ENCODE data around the gene SMIM41. TPM values are rescaled to one million over a fixed set of nuclear protein-coding genes. Genes with fewer than 3 reads are reported as not detected.
A peak's percentile ranks its signal among the peaks of the same experiment; 100 is the strongest.

SMIM41 gene
- total RNA-seq, 1 donor from 2014 or later, result 0.46 TPM

DNA sequence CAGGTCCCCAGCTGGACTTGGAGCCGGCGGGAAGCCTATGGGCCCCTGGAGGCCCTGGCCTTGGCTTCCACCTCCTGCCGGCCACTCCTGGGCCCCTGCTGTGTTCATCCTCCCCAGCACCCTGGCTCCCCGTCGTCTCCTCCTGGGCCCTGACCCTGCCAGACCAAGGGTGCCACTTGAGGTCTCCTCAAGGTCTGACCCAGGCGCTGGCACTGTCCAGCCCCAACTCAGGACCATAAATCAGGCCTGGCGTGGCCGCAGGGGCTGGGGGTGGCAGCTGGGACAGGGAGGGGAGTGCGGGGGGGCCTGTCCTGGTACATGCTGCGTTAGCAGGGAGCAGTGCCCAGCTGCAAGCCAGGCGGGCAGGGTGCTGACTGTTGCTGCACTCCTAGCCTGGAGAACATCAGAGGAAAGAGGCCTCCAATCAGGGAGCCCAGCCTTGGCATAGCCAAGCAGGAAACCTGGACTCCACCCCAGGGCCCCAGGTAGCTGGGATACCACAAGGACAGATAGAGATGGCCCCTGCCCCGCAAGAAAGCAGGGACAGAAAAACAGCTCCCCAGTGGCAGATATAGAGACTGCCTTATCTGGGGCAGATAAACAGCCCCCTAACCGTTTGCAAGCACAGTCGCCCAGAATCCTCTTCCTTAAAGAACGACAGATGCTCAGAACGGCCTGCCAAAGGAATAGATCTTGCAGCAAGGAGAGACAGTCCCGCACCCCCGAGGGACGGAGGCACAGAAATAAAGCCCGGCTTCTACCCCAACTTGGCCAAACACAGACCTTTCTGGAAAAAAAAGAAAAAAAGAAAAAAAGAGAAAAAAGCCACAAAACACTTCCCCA is 16.2 kb upstream of the SMIM41 start:
- no peak for DNase-seq (ENCODE audit: low spot score)

GRCh38 chr12:52063981-52064649 is 15.4 kb upstream of the SMIM41 start:
- no peak for DNase-seq (ENCODE audit: low spot score)

GRCh38 chr12:52066346-52067080 is 13.0 kb upstream of the SMIM41 start:
- DNase-seq (ENCODE audit: low spot score), result no peak

DNA sequence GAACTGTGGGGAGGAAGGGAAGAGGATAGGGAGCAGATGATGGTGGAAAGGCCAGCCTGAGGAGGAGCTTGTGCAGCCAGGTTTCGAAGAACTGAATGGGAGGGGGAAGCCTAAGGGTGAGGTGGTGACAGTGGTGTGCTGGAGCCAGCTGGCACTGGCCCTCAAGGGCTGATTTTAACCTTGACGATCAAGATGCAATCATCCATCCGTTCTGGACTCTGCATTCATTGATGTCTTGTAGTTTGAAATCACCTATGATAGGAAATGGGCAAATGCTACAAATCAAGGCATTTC is 12.5 kb upstream of the SMIM41 start:
- no peak for DNase-seq (ENCODE audit: low spot score)

DNA sequence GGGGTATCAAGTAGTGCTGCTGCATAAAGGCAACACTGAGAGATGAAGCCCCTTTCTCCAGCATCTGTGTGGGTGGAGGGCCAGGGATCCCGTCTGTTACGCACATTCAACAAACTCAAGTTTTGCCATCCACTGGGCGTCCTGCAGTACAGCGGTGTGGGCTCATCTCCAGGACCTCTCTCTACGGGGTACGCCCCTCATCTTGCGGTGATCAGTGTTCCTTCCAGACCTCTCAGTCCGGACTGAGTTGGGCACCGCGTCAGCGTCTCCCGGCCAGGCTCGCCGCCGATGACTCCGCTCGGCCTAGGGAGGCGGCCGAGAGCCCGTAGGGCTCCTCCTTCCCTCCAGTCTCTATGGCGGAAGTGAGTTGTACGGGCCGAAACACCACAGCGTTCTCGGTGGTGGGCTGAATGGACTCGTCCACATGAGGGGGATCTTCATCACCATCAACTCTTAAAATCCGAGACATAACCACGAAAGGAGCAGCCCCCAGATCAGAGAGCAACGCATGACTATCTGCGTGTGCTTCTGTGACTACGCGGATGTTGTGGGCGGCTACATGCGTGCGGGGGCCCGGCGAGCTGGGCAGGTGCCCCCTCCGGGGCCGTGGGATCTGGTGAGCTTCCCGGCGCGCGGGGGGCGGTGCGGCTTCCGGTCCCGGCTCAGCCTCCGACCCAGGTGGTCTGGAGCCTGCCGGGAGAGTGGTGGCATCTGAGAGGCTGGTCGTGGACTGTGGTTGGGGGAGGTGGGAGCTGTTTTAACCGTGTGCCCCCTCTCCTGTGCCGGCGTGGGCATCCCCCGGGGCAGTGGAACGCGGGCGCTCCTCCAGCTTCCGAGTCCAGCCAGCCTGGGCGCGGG is 9.9 kb upstream of the SMIM41 start, which contains the start of gene ATG101:
TSS of gene ATG101 (plus strand) at position 652 of the 858 bp plus-strand sequence. CDS start 3,673 bp downstream, outside the sequence.
- peak; percentile 91 for DNase-seq (ENCODE audit: low spot score)

DNA sequence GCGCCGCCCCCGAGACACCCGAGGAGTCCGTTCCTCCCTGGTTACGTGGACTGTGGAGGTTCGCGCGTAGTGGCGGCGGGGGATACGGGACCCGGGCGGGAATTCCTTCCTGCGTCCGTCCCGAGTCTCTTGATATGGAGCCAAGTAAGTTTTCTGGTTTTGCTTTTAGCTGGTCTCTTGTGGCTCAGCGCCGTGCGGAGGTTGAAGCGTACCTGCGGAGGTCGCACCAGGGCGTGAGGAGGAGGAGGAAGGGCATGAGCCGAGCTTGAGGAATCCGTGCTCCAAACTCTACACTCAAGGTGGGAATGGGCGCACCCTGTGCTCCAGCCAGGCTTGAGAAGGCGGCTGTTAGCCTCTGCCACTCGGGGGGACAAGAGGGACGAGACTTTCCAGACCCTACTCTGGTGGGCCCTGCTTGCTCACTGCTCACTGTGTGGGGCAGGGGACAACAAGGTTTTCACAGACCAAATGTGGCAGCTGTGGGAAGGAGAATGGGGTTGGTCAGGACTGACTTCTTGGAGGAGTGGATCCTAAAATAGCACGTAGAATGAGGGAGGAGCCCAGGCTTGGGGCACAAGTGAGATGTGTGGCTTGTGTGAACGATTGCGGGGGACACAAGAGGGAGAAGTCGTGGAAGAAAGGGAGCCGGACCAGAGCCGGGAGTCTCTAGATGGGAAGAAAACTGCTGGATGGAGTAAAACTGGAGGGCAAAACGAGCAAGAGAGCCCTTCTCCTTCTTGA is 9.1 kb upstream of the SMIM41 start:
- DNase-seq (ENCODE audit: low spot score), result no peak

GRCh38 chr12:52073531-52074381 is 5.7 kb upstream of the SMIM41 start:
- peak; percentile 22 for DNase-seq (ENCODE audit: low spot score)

GRCh38 chr12:52074971-52075724 is 4.4 kb upstream of the SMIM41 start:
- peak; percentile 44 for DNase-seq (ENCODE audit: low spot score)

DNA sequence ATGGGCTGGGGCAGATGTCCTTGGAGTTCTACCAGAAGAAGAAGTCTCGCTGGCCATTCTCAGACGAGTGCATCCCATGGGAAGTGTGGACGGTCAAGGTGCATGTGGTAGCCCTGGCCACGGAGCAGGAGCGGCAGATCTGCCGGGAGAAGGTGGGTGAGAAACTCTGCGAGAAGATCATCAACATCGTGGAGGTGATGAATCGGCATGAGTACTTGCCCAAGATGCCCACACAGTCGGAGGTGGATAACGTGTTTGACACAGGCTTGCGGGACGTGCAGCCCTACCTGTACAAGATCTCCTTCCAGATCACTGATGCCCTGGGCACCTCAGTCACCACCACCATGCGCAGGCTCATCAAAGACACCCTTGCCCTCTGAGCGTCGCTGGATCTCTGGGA is 2.7 kb upstream of the SMIM41 start:
- DNase-seq (ENCODE audit: low spot score), result no peak

- no peak for DNase-seq (ENCODE audit: low spot score)
Observed at GRCh38 chr12:52078276-52078675, 1.2 kb upstream of the SMIM41 start.

- no peak for DNase-seq (ENCODE audit: low spot score)
Observed at GRCh38 chr12:52080403-52081251, 1.1 kb downstream of the SMIM41 start.

DNA sequence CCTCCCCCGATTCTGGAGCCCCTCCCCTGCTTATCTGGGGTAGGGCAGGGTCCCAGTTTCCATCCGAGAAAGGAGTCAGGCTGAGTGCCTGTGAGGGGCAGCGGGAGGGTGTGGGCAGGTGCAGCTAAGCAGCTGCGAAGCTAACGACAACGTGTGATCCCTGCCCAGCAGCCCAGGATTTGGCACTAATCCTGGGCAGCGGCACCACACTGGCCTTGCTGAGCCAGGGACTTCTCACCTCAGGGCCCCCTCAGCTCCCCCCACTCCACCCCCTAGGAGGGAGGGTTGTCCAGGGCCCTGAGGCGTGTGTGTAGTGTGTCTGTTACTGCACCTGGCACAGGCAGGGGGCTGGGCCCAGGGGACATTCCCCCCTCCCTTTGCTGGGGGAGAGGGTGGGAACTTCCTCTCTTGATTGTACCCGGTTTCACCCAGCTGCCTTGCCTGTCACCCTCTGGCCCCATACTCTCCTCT is 1.8 kb downstream of the SMIM41 start:
- no peak for DNase-seq (ENCODE audit: low spot score)

DNA sequence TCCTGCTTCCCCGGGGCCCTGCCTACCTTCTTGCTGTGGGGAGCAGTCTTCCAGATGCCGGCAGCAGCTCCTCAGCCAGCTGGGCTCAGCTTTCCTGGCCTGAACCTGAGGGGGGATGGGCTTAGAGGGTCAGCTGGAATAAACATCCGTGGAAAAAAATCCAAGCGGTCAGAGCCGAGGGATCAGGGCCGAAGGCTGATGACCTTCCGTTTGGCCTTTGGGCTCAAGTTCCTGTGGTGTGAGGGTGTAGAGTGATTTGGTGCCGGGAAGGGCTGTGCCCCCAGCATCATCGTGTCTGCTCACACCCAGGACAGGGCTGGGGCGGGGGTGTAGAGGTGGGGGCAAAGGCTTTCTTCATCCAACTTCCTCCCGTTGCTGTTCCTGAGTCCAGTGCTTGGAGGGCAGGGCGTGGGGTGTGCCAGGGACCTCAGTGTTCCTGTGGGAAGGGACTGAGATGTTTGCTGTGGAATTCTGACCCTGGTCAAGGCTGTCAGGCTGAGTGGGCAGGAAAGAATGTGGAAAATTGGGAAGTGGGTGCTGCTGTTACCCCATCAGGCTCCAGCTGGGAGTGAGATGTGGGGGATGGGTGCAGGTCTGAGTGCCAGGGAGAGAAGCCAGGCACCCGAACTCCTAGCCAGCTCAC is 2.6 kb downstream of the SMIM41 start:
- no peak for DNase-seq (ENCODE audit: low spot score)

- DNase-seq (ENCODE audit: low spot score), result no peak
Observed at GRCh38 chr12:52082669-52082987, 3.1 kb downstream of the SMIM41 start.

DNA sequence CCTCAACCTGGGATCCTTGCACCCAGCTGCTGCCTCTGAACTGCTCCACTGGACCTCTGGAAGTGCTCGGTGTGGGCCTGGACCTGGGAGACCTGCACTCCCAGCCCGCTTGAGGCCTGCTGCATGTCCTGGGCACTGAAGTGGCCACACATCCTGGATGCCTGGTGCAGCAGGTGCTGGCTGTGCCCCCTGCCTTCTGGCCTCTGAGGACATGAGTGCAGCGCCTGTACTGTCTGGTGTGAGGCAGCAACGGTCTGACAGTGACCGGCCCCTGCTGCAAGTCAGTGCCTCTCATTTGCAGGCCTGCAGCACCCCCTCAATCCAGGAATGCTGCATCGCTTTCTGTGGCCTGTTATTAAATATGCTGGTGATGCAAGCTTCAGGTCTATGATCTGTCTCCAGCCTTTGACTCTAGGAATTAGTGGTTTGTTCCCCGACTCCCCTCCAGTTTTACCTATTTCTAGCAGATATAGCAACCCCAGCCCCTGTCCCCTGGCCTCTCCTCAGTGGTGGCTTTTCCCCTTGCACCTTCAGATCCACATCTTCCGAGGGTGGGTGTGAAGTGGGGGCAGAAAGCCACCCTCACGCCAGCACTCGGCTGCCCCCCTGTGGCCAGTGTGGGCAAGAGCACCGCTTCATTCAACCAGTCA is 3.6 kb downstream of the SMIM41 start:
- DNase-seq (ENCODE audit: low spot score), result no peak

DNA sequence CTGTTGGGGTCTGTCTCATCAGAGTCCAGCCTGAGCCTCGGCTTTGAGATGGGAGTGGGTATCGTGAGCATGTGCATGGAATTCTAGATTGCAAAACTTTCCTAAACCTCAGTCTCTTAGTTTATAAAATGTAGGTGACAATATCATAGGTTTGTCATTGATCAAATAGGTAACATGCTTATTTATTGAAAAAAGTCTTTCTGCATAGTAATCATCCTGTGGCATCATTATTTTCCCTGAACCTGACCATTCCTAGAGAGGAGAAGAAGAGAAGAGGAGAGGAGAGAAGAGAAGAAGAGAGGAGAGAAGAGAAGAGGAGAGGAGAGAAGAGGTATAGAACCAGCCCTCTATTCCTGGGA is 4.1 kb downstream of the SMIM41 start:
- DNase-seq (ENCODE audit: low spot score), result no peak

- DNase-seq (ENCODE audit: low spot score), result no peak
Observed at GRCh38 chr12:52084491-52085231, 5.2 kb downstream of the SMIM41 start.

Data from mucosa of gallbladder (tissue), 1 donor.